Spleen (tissue), 7 donors: ENCODE data around the gene S100A6.

Experiments
- POLR2A ChIP-seq, 3 donors: fragments of 450-650 bp; IDR thresholded peaks; one replicate each; pipeline ENCODE4 v1.5.1; 2017; ENCODE audit warnings: antibody characterized with exemption in 3 of 3, mild to moderate bottlenecking in 1 of 3
- POLR2AphosphoS5 ChIP-seq, 3 donors: sonication (generic); formaldehyde crosslinking; IDR thresholded peaks; one replicate each; pipeline ENCODE4 v1.5.1; 2017; ENCODE audit warnings: antibody characterized with exemption in 3 of 3
- TF ChIP-seq, protein P1 (sequence below), 11 experiments: fragments of 200-600 bp in 7 of 11; fragments of 450-650 bp in 4 of 11; sonication (generic) in 4 of 11; IDR thresholded peaks in 8 of 11; conservative IDR thresholded peaks in 3 of 11; 1 replicate in 7 of 11; 2 replicates in 4 of 11; pipeline versions ENCODE4 v1.4.0 to v1.8.0; 2016 to 2021; ENCODE audit warnings: antibody characterized with exemption in 11 of 11, inconsistent platforms in 4 of 11, mild to moderate bottlenecking in 1 of 11
- donor health status: DM: no; HTN: no; CAD: no; lungs with moderate emphysema.
- donor health status: DM: no; HTN: no; CAD: no.
- donor health status: DM: no; HTN: no; CAD: no.

DNA sequence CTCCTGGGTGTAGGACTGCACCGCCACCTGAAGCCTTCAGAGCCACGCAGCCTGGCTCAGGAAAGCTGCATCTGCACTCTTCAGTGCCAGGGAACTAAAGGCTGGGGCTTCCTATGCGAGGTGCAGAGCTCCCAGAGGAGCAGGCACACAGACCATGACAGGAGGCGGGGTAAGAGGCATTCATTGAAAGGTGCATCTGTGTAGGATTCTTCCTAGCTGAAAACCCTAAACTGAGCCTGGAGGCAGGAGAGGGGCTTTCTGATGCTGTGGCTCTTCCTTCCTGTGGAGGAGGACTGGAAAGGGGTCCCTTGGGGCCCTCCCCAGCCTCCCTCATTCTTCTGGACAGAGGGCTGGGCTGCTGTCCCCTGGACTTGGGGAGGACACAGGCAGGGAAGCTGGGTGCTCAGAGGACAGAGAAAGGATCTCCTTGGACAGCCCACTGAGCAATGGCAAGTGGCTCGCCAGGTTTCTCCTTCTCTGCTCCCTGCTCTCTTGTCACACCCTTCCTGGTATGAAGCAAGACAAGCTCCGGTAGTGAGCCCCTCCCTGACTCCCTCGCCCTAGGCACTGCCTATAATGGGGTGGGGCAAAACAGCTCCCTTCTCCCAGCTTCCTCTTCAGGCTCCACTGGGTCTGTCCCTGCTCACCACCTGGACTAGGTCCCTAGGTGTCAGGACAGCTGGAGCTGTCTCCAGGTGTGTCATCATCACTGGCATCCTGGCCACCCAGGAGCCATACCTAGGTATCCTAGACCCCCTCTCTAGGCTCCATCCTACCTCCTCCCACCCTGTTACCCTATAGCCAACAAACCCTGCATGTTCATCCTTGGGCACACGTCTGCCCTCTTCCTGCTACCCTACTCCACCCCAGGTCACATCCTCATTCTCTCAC lies 20.0 kb downstream of the S100A6 start:
- TF ChIP-seq POLR2A (IDR thresholded peaks at IDR 0.05) (no peak), POLR2AphosphoS5 (IDR thresholded peaks at IDR 0.05) (no peak)
- TF ChIP-seq, protein P1, sequence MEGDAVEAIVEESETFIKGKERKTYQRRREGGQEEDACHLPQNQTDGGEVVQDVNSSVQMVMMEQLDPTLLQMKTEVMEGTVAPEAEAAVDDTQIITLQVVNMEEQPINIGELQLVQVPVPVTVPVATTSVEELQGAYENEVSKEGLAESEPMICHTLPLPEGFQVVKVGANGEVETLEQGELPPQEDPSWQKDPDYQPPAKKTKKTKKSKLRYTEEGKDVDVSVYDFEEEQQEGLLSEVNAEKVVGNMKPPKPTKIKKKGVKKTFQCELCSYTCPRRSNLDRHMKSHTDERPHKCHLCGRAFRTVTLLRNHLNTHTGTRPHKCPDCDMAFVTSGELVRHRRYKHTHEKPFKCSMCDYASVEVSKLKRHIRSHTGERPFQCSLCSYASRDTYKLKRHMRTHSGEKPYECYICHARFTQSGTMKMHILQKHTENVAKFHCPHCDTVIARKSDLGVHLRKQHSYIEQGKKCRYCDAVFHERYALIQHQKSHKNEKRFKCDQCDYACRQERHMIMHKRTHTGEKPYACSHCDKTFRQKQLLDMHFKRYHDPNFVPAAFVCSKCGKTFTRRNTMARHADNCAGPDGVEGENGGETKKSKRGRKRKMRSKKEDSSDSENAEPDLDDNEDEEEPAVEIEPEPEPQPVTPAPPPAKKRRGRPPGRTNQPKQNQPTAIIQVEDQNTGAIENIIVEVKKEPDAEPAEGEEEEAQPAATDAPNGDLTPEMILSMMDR (IDR thresholded peaks at IDR 0.05 in 8 of 11, conservative IDR thresholded peaks at IDR 0.05 in 3 of 11): no peak
